NT2/D1 (cell line): ENCODE measurements around the gene PITPNM3.

Experiments used
- SUZ12 ChIP-seq: IDR thresholded peaks from 2 replicates; pipeline ENCODE4 v1.6.1; 2011; ENCODE audit not compliant: insufficient read length, insufficient read depth; ENCODE audit errors: extremely low read depth
- YY1 ChIP-seq: IDR thresholded peaks from 2 replicates; pipeline ENCODE4 v1.6.1; 2011; ENCODE audit not compliant: insufficient read length, insufficient read depth
- ZNF274 ChIP-seq: IDR thresholded peaks from 2 replicates; pipeline ENCODE4 v1.6.1; 2011; ENCODE audit warnings: mild to moderate bottlenecking, low read depth, low read length

- TF ChIP-seq ZNF274 (no peak), SUZ12 (no peak), YY1 (no peak)
Measured at GRCh38 chr17:6463616-6464445, 92.5 kb downstream of the PITPNM3 start.
